ENCODE measurements around the gene KIF5C. TPM values are rescaled to one million over a fixed set of nuclear protein-coding genes. Genes with fewer than 3 reads are reported as not detected.

The KIF5C gene
- 1.3 to 2.3 TPM (median 1.3 TPM) in 3 replicates for total RNA-seq

GRCh38 chr2:148874868-148875341 is at the start of gene KIF5C:
KIF5C (plus strand) TSS chr2:148875227; CDS start chr2:148875618, 391 bp downstream.
- Mint-ChIP-seq H3K27me3 (ENCODE audit: low read depth) (peaks cover 80% of the 10 kb centered on the region), H3K9me3 (peaks cover under 1% of the 10 kb centered on the region), H3K27ac (no peak within 1 kb of the TSS), H3K4me1 (peaks cover 13% of the 10 kb centered on the region), H3K36me3 (no peaks in the 10 kb centered on the region), H3K4me3 (peak within 1 kb of the TSS; percentile 61)
- peak; percentile 79 to 84 for DNase-seq (ENCODE audit: low spot score in 2 of 2, unreplicated experiment in 2 of 2)
- TF ChIP-seq CTCF (IDR thresholded peaks at IDR 0.05; ENCODE audit: unreplicated experiment) = no peak

GRCh38 chr2:148826791-148827190 is 48.2 kb upstream of the KIF5C start:
- Mint-ChIP-seq H3K4me1 (no peaks in the 10 kb centered on the region), H3K4me3 (no peak overlapping the region), H3K27ac (no peak overlapping the region), H3K9me3 (peaks cover 10% of the 10 kb centered on the region), H3K36me3 (no peaks in the 10 kb centered on the region), H3K27me3 (ENCODE audit: low read depth) (peaks cover 21% of the 10 kb centered on the region)
- TF ChIP-seq CTCF (IDR thresholded peaks at IDR 0.05; ENCODE audit: unreplicated experiment) = no peak
- DNase-seq (ENCODE audit: low spot score in 2 of 2, unreplicated experiment in 2 of 2) = no peak

- H3K36me3 Mint-ChIP-seq = no peaks in the 10 kb centered on the region
- H3K27ac Mint-ChIP-seq = no peak overlapping the region
- peaks cover 10% of the 10 kb centered on the region for H3K9me3 Mint-ChIP-seq
- no peak for TF ChIP-seq CTCF (IDR thresholded peaks at IDR 0.05; ENCODE audit: unreplicated experiment)
- H3K4me3 Mint-ChIP-seq = no peak overlapping the region
- H3K27me3 Mint-ChIP-seq (ENCODE audit: low read depth) = peaks cover 37% of the 10 kb centered on the region
- H3K4me1 Mint-ChIP-seq = no peaks in the 10 kb centered on the region
- DNase-seq (ENCODE audit: low spot score in 2 of 2, unreplicated experiment in 2 of 2) = no peak
Observed at GRCh38 chr2:148828941-148829340, 46.1 kb upstream of the KIF5C start.

GRCh38 chr2:148829618-148830017 is 45.4 kb upstream of the KIF5C start:
- no peak for TF ChIP-seq CTCF (IDR thresholded peaks at IDR 0.05; ENCODE audit: unreplicated experiment)
- H3K36me3 Mint-ChIP-seq = no peaks in the 10 kb centered on the region

GRCh38 chr2:148832637-148833036 is 42.4 kb upstream of the KIF5C start:
- Mint-ChIP-seq H3K4me3 (no peak overlapping the region), H3K36me3 (no peaks in the 10 kb centered on the region), H3K4me1 (no peaks in the 10 kb centered on the region), H3K9me3 (peaks cover 3% of the 10 kb centered on the region), H3K27ac (no peak overlapping the region), H3K27me3 (ENCODE audit: low read depth) (peaks cover 67% of the 10 kb centered on the region)
- no peak for DNase-seq (ENCODE audit: low spot score in 2 of 2, unreplicated experiment in 2 of 2)
- no peak for TF ChIP-seq CTCF (IDR thresholded peaks at IDR 0.05; ENCODE audit: unreplicated experiment)

More at GRCh38 chr2:148829618-148830017, 45.4 kb upstream of the KIF5C start:
- Mint-ChIP-seq H3K9me3 (peaks cover 10% of the 10 kb centered on the region), H3K27ac (no peak overlapping the region), H3K27me3 (ENCODE audit: low read depth) (peaks cover 42% of the 10 kb centered on the region), H3K4me1 (no peaks in the 10 kb centered on the region), H3K4me3 (no peak overlapping the region)
- no peak for DNase-seq (ENCODE audit: low spot score in 2 of 2, unreplicated experiment in 2 of 2)

GRCh38 chr2:148842050-148842449 is 33.0 kb upstream of the KIF5C start:
- TF ChIP-seq CTCF (IDR thresholded peaks at IDR 0.05; ENCODE audit: unreplicated experiment) = no peak
- no peak overlapping the region for H3K4me3 Mint-ChIP-seq
- H3K9me3 Mint-ChIP-seq = peaks cover 24% of the 10 kb centered on the region
- no peak overlapping the region for H3K27ac Mint-ChIP-seq
- DNase-seq (ENCODE audit: low spot score in 2 of 2, unreplicated experiment in 2 of 2) = no peak
- no peaks in the 10 kb centered on the region for H3K36me3 Mint-ChIP-seq
- peaks cover 20% of the 10 kb centered on the region for H3K27me3 Mint-ChIP-seq (ENCODE audit: low read depth)
- no peaks in the 10 kb centered on the region for H3K4me1 Mint-ChIP-seq

Data from mesothelial cell of epicardium (in vitro differentiated cells).